GM18519 (cell line): ENCODE results near the gene IDH3A.
"Not testable (repeated sequence)": the region's sequence is repeated elsewhere in the genome, so short reads cannot be mapped to it uniquely, and the experiment has no call there.

Experiments used
- ATAC-seq: cut with Tn5 transposase; IDR thresholded peaks from one replicate; pipeline ENCODE4 v1.9.1; 2021; ENCODE audit warnings: mild to moderate bottlenecking, moderate library complexity; ENCODE audit not compliant: unreplicated experiment, low FRiP score

IDH3A gene

GRCh38 chr15:78129077-78129750, 19.9 kb upstream of the IDH3A start:
- no peak for ATAC-seq

- no peak for ATAC-seq
Observed at GRCh38 chr15:78129751-78130287, 19.3 kb upstream of the IDH3A start.

GRCh38 chr15:78130466-78131294, 18.5 kb upstream of the IDH3A start:
- ATAC-seq, result peak; percentile 38

GRCh38 chr15:78131295-78132061, 17.7 kb upstream of the IDH3A start, which contains the start of gene CIB2:
Gene CIB2, minus strand, starts transcription at chr15:78131445. Its CDS starts 230 bp downstream, at chr15:78131215.
- peak; percentile 51 for ATAC-seq

GRCh38 chr15:78133801-78134200, 15.4 kb upstream of the IDH3A start:
- no peak for ATAC-seq

- no peak for ATAC-seq
Observed at GRCh38 chr15:78139578-78139977, 9.6 kb upstream of the IDH3A start.

- no peak for ATAC-seq
Observed at GRCh38 chr15:78140292-78140691, 8.9 kb upstream of the IDH3A start.

- ATAC-seq, result no peak
Observed at GRCh38 chr15:78142332-78142731, 6.8 kb upstream of the IDH3A start.

GRCh38 chr15:78146425-78147154, 2.6 kb upstream of the IDH3A start:
- ATAC-seq, result no peak

- no peak for ATAC-seq
Observed at GRCh38 chr15:78147566-78147965, 1.6 kb upstream of the IDH3A start.

GRCh38 chr15:78148392-78149067, 632 bp upstream of the IDH3A start:
- peak; percentile 1 for ATAC-seq

GRCh38 chr15:78149805-78150751, 916 bp downstream of the IDH3A start:
- peak; percentile 15 for ATAC-seq

GRCh38 chr15:78151075-78151474, 1.9 kb downstream of the IDH3A start:
- not testable (repeated sequence) for ATAC-seq

- ATAC-seq, result no peak
Observed at GRCh38 chr15:78154955-78155354, 5.8 kb downstream of the IDH3A start.

GRCh38 chr15:78155355-78155939, 6.3 kb downstream of the IDH3A start:
- no peak for ATAC-seq

- ATAC-seq, result no peak
Observed at GRCh38 chr15:78156653-78157052, 7.5 kb downstream of the IDH3A start.

- ATAC-seq, result no peak
Observed at GRCh38 chr15:78157203-78157602, 8.0 kb downstream of the IDH3A start.

- no peak for ATAC-seq
Observed at GRCh38 chr15:78159395-78159794, 10.2 kb downstream of the IDH3A start.
